Activated CD4-positive, alpha-beta memory T cell treated with anti-CD3 and anti-CD28 coated beads, Interleukin-2, amount 10 ng/mL, durations not matched to agents 7 days and 5 days (primary cell): Measurements from ENCODE around the gene ARMCX5. TPM values are rescaled to one million over a fixed set of nuclear protein-coding genes. Genes with fewer than 3 reads are reported as not detected.

Experiments
- CTCF ChIA-PET: fragments of 350-600 bp; sonication (Branson Sonifier 250); formaldehyde crosslinking; loops from one replicate; lab custom pipeline; 2021; ENCODE audit warnings: antibody characterized with exemption, inconsistent platforms; lab: Charles Lee
- POLR2A ChIA-PET: fragments of 350-600 bp; sonication (Branson Sonifier 250); formaldehyde crosslinking; loops from one replicate; lab custom pipeline; 2021; ENCODE audit warnings: antibody characterized with exemption; lab: Charles Lee
- DNase-seq: peaks from one replicate; pipeline ENCODE4 v3.0.0-alpha.2; 2020
- H3K27ac Mint-ChIP-seq: one replicate; pipeline ENCODE4 v1.8.0; 2021; ENCODE audit warnings: mild to moderate bottlenecking, mixed read lengths
- H3K27me3 Mint-ChIP-seq: one replicate; pipeline ENCODE4 v1.8.0; 2021; ENCODE audit warnings: mixed read lengths
- H3K36me3 Mint-ChIP-seq: one replicate; pipeline ENCODE4 v1.8.0; 2021; ENCODE audit warnings: low read depth, mixed read lengths
- H3K4me1 Mint-ChIP-seq: one replicate; pipeline ENCODE4 v1.8.0; 2021; ENCODE audit warnings: mixed read lengths
- H3K4me3 Mint-ChIP-seq: one replicate; pipeline ENCODE4 v1.8.0; 2021; ENCODE audit warnings: mild to moderate bottlenecking, mixed read lengths
- H3K9me3 Mint-ChIP-seq: one replicate; pipeline ENCODE4 v1.8.0; 2021; ENCODE audit warnings: mixed read lengths
- total RNA-seq, 2 experiments: library from RNA; stranded (reverse); gene quantifications; one replicate each; pipeline ENCODE4 v1.2.3, GENCODE V29; 2021

Gene ARMCX5
- total RNA-seq, result 1 to 10 TPM; 5.3 TPM

DNA sequence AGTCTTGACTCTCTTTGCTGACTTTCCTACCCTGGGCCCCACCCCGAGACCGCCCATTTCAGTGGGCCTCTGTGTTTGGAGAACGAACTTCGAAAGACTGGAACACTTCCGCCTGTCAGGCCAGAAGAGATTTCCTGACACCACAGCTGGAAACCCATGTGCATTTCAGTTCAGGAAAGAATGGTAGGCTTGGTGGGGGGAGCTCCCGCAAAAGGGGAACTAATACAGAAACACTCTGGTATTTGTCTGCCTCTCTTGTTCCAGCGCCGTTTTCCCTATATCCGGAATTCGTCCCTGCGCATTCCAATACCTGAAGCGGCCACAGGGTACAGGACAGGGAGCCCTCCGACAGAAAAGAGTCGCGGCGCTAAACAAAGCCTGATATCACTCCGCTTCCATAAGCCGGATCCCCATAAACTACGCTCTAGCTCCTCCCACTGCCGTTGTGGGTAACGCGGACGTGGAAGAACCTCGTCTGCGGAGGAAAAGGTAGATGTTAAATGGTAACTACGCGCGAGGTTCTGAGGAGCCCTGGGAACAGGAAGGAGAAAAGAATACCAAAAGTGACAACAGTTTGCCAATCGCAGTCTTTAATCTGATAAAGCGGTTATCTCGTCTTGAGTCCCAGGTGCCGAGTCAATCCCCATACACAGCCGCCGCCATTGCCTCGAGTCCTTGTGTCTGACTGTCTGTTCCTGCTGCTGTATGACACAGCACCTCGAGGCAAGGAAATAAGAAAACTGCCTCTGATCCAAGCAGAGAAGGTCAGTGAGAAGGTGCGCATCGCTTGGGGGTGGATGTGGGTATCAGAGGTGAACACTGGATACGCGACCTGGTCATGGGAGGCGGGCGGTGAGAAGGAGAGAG, at the start of gene ARMCX5:
Gene ARMCX5 (plus strand): TSS at position 432 of the 867 bp plus-strand sequence. CDS start 2,627 bp downstream, outside the sequence.
- no peaks in the 10 kb centered on the region for H3K27me3 Mint-ChIP-seq
- H3K27ac Mint-ChIP-seq, result peak within 1 kb of the TSS; percentile 73
- H3K4me3 Mint-ChIP-seq, result peak within 1 kb of the TSS; percentile 99
- H3K36me3 Mint-ChIP-seq, result peaks cover 20% of the 10 kb centered on the region
- no peaks in the 10 kb centered on the region for H3K9me3 Mint-ChIP-seq
- H3K4me1 Mint-ChIP-seq, result peaks cover 20% of the 10 kb centered on the region
- ChIA-PET CTCF (interaction anchor here (0.7 to 1.4 kb wide), 2 partner anchors 301 to 1194 kb away, joined by 3 to 4 read pairs; no protein-coding TSS in a partner anchor), POLR2A (interaction anchor here (0.6 to 1.3 kb wide), 5 partner anchors 10 to 667 kb away, joined by 3 to 4 read pairs (median 3); partner anchors contain the start of gene ZMAT1)
- DNase-seq, result peak; percentile 74

- Mint-ChIP-seq H3K4me3 (no peak overlapping the region), H3K27ac (no peak overlapping the region), H3K4me1 (no peaks in the 10 kb centered on the region), H3K36me3 (no peaks in the 10 kb centered on the region), H3K9me3 (no peaks in the 10 kb centered on the region), H3K27me3 (peaks cover 4% of the 10 kb centered on the region)
- CTCF ChIA-PET, result no interaction called here
- POLR2A ChIA-PET, result no interaction called here
- no peak for DNase-seq
Observed at GRCh38 chrX:102558607-102559006, 40.7 kb upstream of the ARMCX5 start.

DNA sequence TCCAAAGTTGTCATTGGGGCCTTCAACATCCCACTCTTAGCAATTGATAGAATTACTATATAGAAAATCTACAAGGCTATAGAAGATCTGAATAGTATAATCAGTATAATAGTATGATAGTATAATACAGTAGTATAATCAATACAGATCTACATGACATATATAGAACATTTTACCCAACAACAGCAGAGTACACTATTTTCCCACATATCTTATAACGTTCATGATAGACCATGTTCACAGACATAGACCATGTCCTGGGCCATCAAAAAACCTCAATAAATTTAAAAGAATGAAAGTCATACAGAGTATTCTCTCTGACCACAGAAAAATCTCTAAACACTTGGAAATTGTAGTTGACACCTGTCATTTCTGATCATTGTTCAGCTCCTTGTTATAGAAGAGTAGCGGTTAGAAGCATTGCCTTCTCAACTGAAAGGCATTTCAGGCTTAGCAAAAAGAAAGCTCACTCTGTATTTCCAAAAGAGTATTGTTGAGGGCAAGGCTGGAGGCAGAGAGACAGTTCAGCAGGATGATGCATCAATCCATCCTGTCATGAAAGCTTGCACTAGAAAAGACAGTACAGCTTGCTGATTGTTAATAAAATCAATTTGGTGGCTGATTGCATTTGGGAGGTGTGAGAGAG, 38.8 kb upstream of the ARMCX5 start:
- H3K27ac Mint-ChIP-seq, result peak overlapping the region; percentile 11
- no peaks in the 10 kb centered on the region for H3K36me3 Mint-ChIP-seq
- H3K9me3 Mint-ChIP-seq, result no peaks in the 10 kb centered on the region
- ChIA-PET POLR2A (no interaction called here), CTCF (no interaction called here)
- H3K4me1 Mint-ChIP-seq, result no peaks in the 10 kb centered on the region
- no peak overlapping the region for H3K4me3 Mint-ChIP-seq
- no peak for DNase-seq
- peaks cover 1% of the 10 kb centered on the region for H3K27me3 Mint-ChIP-seq

DNA sequence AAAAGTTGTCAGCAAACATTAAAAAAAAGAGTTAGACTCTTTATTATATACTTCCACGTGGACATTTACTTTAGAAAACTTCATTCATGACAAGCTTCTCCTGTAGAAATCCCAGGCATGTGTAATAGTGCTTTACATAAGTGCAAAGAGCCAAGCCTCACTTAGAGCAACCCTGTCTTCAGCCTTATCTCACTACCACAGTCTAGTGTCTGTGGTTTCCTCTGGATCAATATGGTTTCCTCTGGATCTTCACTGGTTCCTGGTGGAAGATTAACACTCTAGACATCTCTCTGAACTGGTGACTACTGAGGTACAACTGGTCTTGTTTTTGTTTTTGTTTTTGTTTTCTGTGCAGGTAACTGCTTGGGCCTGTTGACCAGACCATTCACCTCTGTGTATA, 18.4 kb upstream of the ARMCX5 start:
- no peak overlapping the region for H3K27ac Mint-ChIP-seq
- no peaks in the 10 kb centered on the region for H3K9me3 Mint-ChIP-seq
- no peak overlapping the region for H3K4me3 Mint-ChIP-seq
- POLR2A ChIA-PET, result no interaction called here
- no peaks in the 10 kb centered on the region for H3K27me3 Mint-ChIP-seq
- no peaks in the 10 kb centered on the region for H3K36me3 Mint-ChIP-seq
- DNase-seq, result no peak
- H3K4me1 Mint-ChIP-seq, result no peaks in the 10 kb centered on the region
- CTCF ChIA-PET, result no interaction called here

- POLR2A ChIA-PET, result no interaction called here
- Mint-ChIP-seq H3K4me1 (peaks cover under 1% of the 10 kb centered on the region), H3K4me3 (no peak overlapping the region), H3K9me3 (no peaks in the 10 kb centered on the region), H3K27me3 (peaks cover 4% of the 10 kb centered on the region), H3K27ac (no peak overlapping the region), H3K36me3 (no peaks in the 10 kb centered on the region)
- CTCF ChIA-PET, result interaction anchor here (0.9 kb wide), 1 partner anchor 136 kb away, joined by 3 read pairs; no protein-coding TSS in a partner anchor
- DNase-seq, result no peak
Observed at GRCh38 chrX:102593367-102593766, 5.9 kb upstream of the ARMCX5 start.

DNA sequence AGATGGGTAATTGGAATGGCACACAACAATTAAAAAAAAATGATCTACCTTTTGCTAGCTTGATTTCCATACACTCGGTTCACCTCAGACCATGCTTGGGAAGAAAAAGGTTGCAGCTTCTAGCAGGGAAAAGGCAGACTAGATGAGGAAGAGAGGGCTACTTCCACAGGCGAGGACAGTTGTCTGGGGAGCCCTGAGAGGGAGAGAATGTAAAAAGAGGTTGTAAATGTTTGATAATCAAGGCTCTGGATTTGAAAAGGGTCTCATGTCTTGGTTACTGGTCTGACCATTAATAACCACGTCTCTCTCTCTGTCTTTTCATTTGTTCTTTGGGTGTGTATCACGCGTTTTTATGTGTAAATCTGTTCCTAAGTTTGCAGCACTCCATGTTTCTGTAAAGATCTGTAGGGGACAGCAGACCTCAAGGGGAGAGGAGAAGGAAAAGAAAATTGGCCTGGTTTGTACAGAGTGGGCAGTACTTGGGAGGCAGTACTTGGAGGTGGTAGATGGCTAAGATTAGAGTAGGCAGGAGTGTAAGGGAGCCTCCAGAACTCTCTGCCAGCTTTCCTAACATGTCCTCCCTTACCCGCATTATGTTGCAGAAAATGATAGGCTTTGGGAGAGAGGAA, 750 bp downstream of the ARMCX5 start:
- Mint-ChIP-seq H3K9me3 (no peaks in the 10 kb centered on the region), H3K27ac (peak overlapping the region; percentile 73), H3K4me3 (peak overlapping the region; percentile 99), H3K27me3 (no peaks in the 10 kb centered on the region), H3K4me1 (peaks cover 20% of the 10 kb centered on the region), H3K36me3 (peaks cover 20% of the 10 kb centered on the region)
- POLR2A ChIA-PET, result interaction anchor here (0.5 to 1.3 kb wide), 2 partner anchors 264 to 668 kb away, joined by 3 read pairs; partner anchors contain the start of gene ZMAT1
- DNase-seq, result no peak
- CTCF ChIA-PET, result no interaction called here

DNA sequence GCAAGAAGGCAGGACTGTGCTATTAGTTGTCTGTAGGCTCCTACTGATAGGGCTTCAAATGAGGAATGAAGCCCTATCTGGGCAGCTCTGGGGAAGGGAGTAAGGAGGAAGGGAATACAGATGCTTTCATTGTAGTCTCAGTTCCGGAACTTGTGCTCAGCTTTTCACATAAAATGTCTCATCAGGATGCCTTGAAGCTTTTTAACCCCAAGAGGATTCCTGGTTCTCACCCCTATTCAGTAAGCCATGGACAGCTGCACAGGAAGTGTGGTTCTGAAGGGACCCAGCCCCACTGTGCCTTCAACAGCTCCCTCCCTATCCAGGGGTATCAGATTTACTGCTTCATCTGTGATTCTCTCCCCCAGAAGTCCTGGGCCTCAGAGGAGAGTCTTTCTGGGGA, 5.0 kb downstream of the ARMCX5 start:
- CTCF ChIA-PET, result no interaction called here
- no peaks in the 10 kb centered on the region for H3K9me3 Mint-ChIP-seq
- peaks cover 23% of the 10 kb centered on the region for H3K36me3 Mint-ChIP-seq
- DNase-seq, result no peak
- H3K27ac Mint-ChIP-seq, result no peak overlapping the region
- H3K27me3 Mint-ChIP-seq, result no peaks in the 10 kb centered on the region
- H3K4me3 Mint-ChIP-seq, result no peak overlapping the region
- peaks cover 14% of the 10 kb centered on the region for H3K4me1 Mint-ChIP-seq
- POLR2A ChIA-PET, result no interaction called here

DNA sequence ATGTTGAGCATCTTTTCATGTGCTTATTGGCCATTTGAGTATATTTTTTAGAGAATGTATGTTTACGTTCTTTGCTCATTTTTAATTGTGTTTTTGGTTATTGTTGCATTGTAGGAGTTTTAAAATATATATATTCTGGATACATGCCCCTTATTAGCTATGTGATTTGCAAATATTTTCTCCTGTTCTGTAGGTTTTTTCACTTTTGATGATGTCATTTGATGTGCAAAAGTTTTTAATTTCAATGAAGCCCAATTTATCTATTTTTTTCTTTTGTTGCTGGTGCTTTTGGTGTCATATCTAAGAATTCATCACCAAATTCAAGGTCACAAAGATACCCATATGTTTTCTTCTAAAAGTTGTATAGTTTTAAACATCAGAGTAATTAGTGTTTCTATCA, 6.8 kb downstream of the ARMCX5 start:
- CTCF ChIA-PET, result no interaction called here

DNA sequence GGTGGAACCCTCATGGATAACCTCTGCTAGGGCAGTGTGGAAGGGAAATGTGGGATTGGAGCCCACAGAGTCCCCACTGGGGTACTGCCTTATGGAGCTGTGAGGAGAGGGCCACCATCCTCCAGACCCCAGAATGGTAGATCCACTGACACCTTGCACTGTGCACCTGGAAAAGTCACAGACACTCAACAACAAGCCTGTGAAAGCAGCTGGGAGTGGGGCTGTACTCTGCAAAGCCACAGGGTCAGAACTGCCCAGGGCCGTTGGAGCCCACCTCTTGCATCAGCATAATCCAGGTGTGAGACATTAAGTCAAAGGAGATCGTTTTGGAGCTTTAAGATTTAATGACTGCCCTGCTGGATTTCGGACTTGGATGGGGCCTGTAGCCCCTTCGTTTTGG, 11.6 kb downstream of the ARMCX5 start:
- no peaks in the 10 kb centered on the region for H3K27me3 Mint-ChIP-seq
- DNase-seq, result no peak
- H3K9me3 Mint-ChIP-seq, result no peaks in the 10 kb centered on the region
- no peaks in the 10 kb centered on the region for H3K4me1 Mint-ChIP-seq
- no peak overlapping the region for H3K27ac Mint-ChIP-seq
- ChIA-PET CTCF (no interaction called here), POLR2A (no interaction called here)
- H3K4me3 Mint-ChIP-seq, result no peak overlapping the region
- peaks cover 23% of the 10 kb centered on the region for H3K36me3 Mint-ChIP-seq

More for the DNA sequence above, 6.8 kb downstream of the ARMCX5 start:
- no peak overlapping the region for H3K27ac Mint-ChIP-seq
- no peaks in the 10 kb centered on the region for H3K9me3 Mint-ChIP-seq
- H3K36me3 Mint-ChIP-seq, result peaks cover 25% of the 10 kb centered on the region
- no peak for DNase-seq
- no peak overlapping the region for H3K4me3 Mint-ChIP-seq
- H3K27me3 Mint-ChIP-seq, result no peaks in the 10 kb centered on the region
- no peaks in the 10 kb centered on the region for H3K4me1 Mint-ChIP-seq
- POLR2A ChIA-PET, result no interaction called here

GRCh38 chrX:102624105-102624504, 24.8 kb downstream of the ARMCX5 start:
- Mint-ChIP-seq H3K27ac (no peak overlapping the region), H3K36me3 (peaks cover 14% of the 10 kb centered on the region), H3K27me3 (no peaks in the 10 kb centered on the region), H3K4me1 (peaks cover 3% of the 10 kb centered on the region), H3K4me3 (no peak overlapping the region), H3K9me3 (peaks cover 12% of the 10 kb centered on the region)
- DNase-seq, result no peak
- ChIA-PET POLR2A (no interaction called here), CTCF (no interaction called here)

GRCh38 chrX:102627640-102628039, 28.3 kb downstream of the ARMCX5 start:
- H3K36me3 Mint-ChIP-seq, result peaks cover 4% of the 10 kb centered on the region
- POLR2A ChIA-PET, result no interaction called here
- CTCF ChIA-PET, result interaction anchor here (1.4 kb wide), 1 partner anchor 10 kb away, joined by 3 read pairs; no protein-coding TSS in a partner anchor
- no peak overlapping the region for H3K27ac Mint-ChIP-seq
- no peak overlapping the region for H3K4me3 Mint-ChIP-seq
- H3K27me3 Mint-ChIP-seq, result no peaks in the 10 kb centered on the region
- H3K9me3 Mint-ChIP-seq, result no peaks in the 10 kb centered on the region
- peaks cover 3% of the 10 kb centered on the region for H3K4me1 Mint-ChIP-seq
- no peak for DNase-seq

GRCh38 chrX:102637561-102637960, 38.2 kb downstream of the ARMCX5 start:
- no peaks in the 10 kb centered on the region for H3K36me3 Mint-ChIP-seq
- no peaks in the 10 kb centered on the region for H3K27me3 Mint-ChIP-seq
- ChIA-PET POLR2A (no interaction called here), CTCF (interaction anchor here (1.0 kb wide), 1 partner anchor 10 kb away, joined by 3 read pairs; no protein-coding TSS in a partner anchor)
- H3K27ac Mint-ChIP-seq, result no peak overlapping the region
- H3K9me3 Mint-ChIP-seq, result no peaks in the 10 kb centered on the region
- DNase-seq, result no peak
- H3K4me1 Mint-ChIP-seq, result no peaks in the 10 kb centered on the region
- no peak overlapping the region for H3K4me3 Mint-ChIP-seq

DNA sequence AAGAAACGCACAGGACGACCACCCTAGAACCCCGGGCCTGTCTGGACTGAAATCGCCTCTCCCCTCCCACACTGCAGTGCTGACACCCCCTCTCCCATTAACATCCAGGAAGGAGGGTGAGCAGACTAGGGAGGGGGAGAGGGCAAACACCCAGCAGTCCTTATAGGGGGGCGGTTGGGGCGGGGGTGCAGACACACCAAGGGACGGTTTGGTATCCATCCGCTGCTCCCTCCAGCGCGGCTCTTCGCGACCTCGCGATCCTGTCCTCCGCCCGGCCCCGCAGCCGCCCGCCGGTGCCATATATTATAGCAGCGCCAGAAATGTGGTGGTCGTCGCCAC, 51.6 kb downstream of the ARMCX5 start:
- no peaks in the 10 kb centered on the region for H3K36me3 Mint-ChIP-seq
- H3K9me3 Mint-ChIP-seq, result no peaks in the 10 kb centered on the region
- CTCF ChIA-PET, result no interaction called here
- H3K4me1 Mint-ChIP-seq, result peaks cover 11% of the 10 kb centered on the region
- POLR2A ChIA-PET, result interaction anchor here (1.1 kb wide), 1 partner anchor 9 kb away, joined by 3 read pairs; no protein-coding TSS in a partner anchor
- DNase-seq, result no peak
- peak overlapping the region; percentile 77 for H3K4me3 Mint-ChIP-seq
- peaks cover 6% of the 10 kb centered on the region for H3K27me3 Mint-ChIP-seq
- H3K27ac Mint-ChIP-seq, result no peak overlapping the region
